HL-60/S4 (cell line): ENCODE measurements around the gene PARP16.
"Not testable (repeated sequence)": the region's sequence is repeated elsewhere in the genome, so short reads cannot be mapped to it uniquely, and the experiment has no call there.

ENCODE experiments used
- in situ Hi-C: fragments of 300-500 bp; cut with MboI; formaldehyde crosslinking; loops from 2 replicates; pipeline ENCODE4 v1.14.3; 2022; ENCODE audit warnings: low sequenced_read_pairs

PARP16 gene

DNA sequence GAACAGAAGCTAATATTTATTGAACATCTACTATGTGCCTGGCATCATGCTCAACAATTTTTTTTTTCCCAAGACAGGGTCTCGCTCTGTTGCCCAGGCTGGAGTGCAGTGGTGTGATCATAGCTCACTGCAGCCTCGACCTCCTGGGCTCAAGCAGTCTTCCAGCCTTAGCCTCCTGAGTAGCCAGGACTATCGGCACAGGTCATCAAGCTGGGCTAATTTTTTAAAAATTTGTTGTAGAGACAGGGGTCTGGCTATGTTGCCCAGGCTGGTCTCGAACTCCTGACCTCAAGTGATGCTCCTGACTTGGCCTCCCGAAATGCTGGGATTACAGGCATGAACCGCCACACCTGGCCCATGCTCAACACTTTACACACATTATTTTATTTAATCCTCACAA is 39.7 kb downstream of the PARP16 start:
- in situ Hi-C loops: no loop called here

DNA sequence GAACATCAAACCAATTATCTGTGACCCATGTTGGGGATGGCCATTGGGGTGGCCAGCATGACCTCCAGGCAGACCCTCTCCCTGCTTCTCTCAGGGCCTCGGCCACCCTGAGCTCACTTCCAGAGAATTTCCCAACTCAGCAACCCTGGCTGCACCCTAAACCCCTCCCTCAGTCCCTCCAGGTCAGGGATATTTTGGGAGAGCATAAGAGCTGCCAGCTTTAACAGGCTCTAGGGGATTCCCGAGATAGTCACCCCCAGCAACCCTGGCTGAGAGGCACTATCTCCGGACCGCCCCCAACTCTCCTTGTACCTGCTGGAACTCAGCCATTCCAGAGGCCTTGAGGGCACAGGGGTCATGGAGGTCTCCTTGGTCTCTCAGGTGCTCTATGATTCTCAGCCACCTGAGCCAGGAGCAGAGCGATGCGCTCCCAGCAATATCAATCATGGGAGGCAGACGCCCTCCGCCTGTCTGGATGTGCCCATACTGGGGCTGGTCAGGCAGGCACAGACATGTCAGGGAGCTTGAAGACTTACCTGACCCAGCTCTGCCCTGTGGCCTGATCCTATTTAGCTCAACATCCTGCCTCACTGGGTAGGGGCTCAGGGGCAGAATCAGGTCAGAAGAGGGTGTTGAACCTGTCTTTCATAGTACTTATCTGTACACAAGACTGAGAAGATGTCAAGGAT is 40.5 kb downstream of the PARP16 start:
- in situ Hi-C loops: no loop called here

DNA sequence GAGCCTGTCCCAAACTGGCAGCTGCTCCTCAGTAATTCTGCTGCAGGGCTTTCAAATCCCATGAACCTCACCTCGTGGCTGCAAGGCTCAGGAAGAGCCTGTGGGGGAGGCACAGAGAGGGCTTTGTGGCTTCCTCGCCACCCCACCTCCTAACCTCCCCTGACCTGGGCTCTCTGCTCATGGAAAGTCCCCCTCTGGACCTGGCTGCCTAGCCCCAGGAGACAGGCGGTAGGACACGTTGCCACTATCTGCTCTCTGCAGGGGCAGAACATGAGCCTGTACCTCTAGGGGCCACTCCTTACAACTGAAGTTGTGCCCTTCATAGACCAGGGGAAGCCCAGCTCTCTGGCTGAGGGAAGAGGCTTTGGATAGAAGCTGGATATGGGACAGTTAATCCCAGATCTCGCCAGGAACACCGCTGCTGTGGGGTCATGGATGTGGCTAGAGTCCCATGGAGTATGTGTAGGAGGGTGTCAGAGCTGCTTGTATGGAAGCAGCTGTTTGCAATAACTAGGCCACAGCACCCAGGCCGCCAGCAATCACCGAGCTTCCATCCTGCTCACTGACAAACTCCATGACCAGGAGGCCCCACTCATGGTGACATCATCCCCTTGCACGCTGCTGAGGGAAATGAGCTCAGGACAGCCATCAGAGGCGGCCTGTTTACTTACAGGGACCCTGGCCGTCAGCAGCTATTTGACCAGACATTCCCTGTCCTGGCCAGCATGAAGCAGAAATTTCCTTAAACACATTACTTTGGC is 41.4 kb downstream of the PARP16 start:
- in situ Hi-C loops: no loop called here

DNA sequence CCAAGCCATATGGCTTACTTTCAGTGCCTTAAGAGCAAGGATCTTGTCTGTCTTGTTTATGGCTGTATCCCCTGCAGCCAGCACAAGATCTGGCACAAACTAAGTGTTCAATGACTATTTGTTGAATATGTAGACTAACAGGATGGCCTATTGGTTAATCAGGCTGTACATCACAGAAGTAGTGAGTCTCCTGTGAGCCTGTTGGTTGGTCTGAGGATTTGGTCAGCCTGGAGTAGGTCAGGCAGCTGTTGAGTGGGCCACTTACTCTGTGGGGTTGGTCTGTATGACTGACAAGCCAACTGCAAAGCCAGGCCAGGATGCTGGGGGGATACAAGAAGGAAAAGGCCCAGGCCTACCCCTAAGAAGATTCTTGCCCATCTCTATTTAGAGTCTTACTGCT is 42.0 kb downstream of the PARP16 start:
- in situ Hi-C loops: no loop called here

DNA sequence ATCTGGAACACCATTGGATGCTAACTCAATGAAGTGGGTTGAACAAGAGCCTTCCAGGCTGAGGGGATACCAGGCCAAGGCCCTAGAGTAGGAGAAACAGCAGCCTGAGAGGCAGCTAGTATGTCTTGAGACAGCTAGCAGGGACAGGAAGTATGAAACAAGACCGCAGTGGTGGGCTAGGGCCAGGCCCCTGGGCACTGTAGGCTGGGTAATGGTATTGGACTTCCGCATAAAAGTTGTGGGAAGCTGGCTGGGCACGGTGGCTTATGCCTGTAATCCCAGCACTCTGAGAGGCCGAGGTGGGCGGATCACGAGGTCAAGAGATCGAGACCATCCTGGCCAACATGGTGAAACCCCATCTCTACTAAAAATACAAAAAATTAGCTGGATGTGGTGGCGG is 50.2 kb downstream of the PARP16 start:
- in situ Hi-C loops: not testable (repeated sequence)

DNA sequence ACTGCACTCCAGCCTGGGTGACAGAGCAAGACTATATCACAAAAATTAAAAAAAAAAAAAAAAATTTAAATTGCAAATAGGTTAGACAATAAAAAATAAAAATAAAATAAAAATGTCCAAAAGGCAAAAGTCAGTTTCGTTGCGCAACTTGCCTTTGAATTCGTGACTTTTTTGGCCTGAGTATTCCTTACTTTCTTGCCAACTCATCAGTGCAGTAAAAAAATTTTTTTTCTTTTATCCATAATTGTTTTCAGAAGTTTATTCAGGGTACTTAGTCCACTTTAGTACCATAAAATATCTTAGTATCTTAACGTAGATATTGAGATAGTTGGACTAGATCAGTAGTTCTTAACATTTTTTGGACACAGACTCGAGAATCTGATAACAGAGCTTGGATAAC is 53.0 kb downstream of the PARP16 start:
- in situ Hi-C loops: no loop called here

DNA sequence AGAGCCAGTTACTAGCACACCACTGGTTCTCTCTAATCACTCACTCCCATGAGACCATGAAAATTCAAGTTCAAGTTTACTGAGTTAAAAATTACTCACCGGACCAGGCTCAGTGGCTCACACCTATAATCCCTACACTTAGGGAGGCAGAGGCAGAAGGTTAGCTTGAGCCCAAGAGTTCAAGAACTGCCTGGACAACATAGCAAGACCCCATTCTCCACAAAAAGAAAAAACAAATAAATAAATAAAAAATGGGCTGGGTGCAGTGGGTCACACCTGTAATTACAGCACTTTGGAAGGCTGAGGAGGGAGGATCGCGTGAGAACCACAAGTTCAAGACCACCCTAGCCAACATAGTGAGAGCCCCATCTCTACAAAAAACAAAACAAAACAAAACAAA is 54.2 kb downstream of the PARP16 start:
- in situ Hi-C loops: no loop called here

DNA sequence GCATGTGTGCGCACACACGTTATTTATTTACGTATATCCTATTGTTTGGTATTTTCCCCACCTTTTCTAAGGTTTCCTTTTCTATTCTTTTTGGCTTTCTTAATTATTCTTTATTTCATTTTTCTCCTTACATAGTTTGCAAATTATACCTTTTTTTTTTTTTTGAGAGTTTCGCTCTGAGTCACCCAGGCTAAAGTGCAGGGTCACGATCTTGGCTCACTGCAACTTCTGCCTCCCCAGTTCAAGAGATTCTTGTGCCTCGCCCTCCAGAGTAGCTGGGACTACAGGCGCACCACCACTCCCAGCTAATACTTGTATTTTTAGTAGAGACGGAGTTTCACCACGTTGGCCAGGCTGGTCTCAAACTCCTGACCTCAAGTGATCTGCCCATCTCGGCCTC is 55.4 kb downstream of the PARP16 start:
- in situ Hi-C loops: no loop called here

DNA sequence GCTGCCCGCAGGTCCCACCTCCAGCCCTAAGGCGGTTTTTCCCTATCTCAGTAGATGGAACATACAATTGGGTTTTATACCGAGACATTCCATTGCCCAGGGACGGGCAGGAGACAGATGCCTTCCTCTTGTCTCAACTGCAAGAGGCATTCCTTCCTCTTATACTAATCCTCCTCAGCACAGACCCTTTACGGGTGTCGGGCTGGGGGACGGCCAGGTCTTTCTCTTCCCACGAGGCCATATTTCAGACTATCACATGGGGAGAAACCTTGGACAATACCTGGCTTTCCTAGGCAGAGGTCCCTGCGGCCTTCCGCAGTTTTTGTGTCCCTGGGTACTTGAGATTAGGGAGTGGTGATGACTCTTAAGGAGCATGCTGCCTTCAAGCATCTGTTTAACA is 59.8 kb downstream of the PARP16 start:
- in situ Hi-C loops: not testable (repeated sequence)

DNA sequence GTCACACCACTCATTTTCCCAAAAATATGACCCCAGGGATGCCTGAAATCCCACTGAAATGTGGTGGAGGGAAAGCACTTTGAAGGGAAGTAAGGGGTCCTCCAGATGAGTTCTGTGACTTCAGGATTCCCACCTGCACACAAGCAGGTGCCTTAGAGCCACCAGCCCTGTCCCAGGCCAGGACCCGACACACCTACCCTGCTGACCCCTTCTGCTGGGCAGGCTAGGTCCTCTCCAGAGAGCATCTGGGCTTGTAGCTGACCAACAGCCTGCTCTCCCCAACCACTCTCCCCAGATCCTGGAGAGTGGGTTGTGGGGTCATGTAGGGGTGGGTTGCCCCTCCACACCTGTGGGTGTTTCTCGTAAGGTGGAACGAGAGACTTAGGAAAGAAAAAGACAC is 60.5 kb downstream of the PARP16 start:
- in situ Hi-C loops: no loop called here

DNA sequence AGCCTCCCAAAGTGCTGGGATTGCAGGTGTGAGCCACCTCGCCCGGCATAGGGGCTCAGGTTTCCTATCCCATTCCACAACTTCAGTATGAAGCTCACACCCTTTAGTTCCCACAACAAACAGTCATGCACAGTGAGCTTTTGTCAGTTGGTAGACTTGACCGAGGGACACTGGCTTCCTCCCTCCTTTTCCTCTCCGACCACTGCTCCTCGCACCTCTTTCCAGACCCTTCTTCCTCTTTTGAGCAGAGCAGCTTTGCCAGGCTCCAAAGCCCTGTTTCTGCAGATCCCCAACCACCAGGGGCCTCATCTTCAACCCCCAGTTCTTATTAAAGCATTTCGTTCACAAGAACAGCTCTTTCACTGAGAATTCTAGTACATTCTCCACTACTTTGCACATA is 62.7 kb downstream of the PARP16 start:
- in situ Hi-C loops: no loop called here

DNA sequence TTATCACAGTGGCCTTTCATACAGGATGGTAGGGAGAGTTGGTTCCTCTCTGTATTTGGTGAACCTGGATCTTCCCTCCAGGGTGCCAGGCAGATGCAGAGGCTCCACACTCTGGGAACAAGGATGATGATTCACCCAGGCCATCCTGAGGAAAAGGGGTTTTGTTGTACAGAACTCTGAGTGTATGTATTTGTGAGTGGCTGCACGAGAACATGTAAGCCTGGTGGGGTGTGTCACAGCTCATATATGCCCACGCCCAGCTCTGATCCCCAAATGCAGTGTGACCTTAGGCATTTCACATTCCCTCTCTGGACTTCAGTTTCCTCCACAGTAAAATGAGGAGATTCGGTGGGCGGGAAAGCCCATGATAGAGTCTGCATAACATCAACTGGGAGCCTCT is 63.8 kb downstream of the PARP16 start:
- in situ Hi-C loops: no loop called here

DNA sequence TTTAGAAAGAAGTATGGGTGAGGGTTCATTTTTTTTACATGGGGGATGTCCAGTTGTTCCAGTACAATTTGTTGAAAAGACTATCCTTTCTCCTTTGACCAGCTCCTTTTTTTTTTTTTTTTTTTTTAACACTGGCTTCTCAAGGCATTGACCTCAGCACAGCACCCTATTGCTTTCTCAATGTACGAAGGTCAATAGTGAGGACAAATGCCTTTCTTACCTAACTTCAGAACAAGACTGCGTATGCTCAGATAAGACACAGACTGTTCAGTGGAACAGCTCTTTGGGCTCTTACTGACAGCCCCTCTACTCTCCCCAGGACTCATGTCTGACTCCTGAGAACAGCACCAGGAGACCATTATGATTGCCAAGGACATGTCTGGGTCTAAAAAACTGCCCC is 65.0 kb downstream of the PARP16 start:
- in situ Hi-C loops: no loop called here

DNA sequence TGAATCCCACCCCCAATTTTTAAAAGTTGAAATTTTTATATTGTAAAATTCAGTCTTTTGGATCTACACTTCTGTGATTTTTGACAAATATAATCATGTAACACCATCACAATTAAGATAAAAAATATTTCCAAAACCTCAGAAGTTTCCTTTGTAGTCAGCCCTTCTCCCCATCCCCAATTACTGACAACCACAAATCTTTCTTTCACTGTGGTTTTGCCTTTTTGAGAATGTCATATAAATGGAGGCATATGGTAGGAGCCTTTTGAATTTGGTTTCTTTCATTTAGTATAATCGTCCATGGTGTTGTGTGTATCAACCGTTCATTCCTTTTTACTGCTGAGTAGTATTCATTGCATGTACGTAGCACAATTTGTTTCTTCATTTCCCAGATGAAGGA is 67.5 kb downstream of the PARP16 start:
- in situ Hi-C loops: no loop called here

DNA sequence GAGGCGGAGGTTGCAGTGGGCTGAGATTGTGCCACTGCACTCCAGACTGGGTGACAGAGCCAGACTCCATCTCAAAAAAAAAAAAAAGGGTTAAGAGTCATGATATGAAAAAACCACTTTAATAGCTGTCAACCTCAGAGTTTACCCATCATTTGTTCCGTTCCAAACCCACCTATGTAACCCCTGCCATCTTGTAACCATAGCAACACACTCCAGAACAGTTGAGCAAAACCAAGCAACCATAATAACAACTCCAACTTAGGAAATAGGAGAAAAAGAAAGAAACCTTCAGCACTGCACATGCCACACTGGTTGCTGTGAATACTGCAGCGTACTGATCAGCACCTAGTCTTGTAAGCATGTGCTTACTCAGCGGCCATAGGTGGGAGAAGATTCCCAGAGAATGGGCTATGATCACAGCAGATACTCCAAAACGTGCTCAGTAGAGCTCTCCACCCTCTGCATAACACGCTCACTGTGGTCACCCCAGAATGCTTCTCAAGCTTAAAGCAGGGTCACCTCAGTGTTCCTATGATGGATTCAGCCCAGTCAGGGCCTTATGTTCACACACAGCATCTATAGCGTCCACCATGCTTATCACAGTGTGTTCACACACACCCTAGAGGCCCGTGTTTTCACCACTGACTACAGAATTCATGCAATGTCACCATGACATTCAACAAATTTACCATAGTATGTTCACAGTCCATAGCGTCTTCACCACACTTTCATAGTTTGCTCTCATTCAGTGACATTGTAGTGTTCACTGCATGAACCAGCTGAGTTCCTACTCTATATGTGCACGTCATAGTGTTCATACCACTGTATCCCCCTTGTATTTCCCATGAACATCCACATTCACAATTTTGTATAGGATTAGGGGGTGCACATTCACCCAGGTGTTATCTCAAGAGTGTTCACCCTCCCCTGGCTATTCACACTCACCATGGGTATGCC is 68.9 kb downstream of the PARP16 start:
- in situ Hi-C loops: no loop called here

DNA sequence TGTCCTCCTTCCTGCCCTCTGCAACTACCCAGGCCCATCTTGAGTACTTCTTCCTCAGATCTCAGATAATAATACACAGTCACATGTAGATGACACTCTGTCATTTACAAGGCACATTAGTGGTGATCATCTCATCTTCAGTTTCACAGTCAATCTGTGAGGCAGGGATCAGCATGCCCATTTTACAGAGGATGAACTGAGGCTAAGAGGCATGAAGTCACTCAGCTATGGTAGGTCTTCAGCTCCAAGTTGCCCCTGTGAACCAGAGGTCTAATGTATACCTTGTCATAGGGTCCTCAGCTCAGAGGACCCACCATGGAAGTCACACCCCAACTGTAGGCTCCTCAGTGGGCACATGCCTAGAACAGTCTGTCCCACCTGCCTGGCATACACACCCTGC is 71.2 kb downstream of the PARP16 start:
- in situ Hi-C loops: no loop called here

DNA sequence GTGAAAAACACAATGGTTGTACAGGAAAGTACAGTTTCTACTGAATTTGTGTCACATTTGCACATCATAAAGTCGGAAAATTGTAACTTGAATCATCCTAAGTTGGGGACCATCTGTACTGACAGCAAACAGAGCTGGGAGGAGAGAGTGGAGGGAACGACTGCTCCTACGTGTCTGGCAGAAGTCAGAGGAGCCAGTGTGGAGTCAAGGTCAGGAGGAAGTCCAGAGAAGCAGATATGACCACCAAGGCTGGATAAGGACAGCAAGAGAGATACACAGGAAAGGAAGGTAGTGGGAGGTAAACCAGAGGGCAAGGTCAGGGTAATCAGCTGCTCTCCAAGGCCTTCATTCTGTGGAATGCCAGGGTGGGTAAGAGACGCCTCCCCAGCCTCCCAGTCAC is 72.7 kb downstream of the PARP16 start:
- in situ Hi-C loops: no loop called here

DNA sequence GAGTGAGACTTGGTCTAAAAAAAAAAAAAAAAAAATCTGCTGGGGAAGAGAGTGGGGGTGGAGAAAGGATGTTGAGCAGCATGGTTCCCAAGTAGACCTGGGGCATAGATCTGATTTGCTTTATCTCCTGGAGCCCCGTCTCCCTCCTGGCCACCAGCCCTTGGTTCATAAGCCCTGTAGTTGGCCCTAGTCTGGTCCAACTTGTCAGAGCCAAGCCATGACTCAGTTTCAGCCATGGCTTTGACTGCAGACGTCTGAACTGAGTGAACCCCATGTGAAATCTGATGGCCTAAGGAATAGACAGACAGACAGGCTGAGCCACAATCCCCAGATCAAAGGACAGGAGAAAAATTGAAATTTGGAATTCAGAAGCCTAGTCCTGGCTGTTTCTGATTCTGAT is 73.4 kb downstream of the PARP16 start:
- in situ Hi-C loops: no loop called here

DNA sequence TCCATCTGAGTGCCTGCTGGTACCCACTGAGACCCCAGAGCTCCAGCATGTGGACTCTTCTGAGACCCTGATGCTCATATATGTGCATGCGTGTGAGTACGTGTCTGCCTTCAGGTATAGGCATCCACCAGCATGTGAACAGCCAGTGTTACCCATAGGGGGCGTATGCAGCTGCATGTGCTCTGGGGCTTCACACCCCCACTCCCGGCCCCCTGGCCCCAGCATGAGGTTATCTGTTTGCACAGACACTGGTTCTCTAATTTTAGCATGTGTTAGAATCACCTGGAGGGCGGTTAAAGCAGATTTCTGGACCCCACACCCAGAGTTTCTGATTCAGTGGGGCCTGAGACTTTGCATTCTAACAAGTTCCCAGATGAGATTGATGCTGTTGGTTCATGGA is 74.6 kb downstream of the PARP16 start:
- in situ Hi-C loops: no loop called here

DNA sequence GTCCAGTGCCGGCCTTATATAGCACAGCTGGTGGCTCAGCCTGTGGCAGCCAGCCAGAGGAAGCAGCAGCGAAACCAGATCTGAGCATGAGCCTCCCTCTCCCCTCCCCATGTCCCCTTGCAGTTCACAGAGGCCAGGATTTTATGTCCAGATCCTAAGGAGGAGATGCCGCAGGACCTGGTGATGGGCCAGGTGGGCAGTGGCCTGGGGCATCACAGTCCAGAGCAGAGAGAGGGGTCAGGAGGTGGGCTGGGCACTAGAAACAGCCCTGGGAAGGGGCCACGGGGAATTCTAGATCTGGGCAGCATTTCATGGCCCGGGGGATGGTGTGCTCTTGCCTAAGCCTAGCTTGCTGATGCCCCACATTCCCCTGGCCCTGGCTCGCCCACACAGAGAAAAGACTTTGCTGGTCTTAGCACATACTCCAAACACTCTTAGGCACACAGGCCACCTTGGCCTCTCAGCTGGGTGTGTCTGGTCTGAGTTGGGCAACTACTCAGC is 75.2 kb downstream of the PARP16 start:
- in situ Hi-C loops: no loop called here

DNA sequence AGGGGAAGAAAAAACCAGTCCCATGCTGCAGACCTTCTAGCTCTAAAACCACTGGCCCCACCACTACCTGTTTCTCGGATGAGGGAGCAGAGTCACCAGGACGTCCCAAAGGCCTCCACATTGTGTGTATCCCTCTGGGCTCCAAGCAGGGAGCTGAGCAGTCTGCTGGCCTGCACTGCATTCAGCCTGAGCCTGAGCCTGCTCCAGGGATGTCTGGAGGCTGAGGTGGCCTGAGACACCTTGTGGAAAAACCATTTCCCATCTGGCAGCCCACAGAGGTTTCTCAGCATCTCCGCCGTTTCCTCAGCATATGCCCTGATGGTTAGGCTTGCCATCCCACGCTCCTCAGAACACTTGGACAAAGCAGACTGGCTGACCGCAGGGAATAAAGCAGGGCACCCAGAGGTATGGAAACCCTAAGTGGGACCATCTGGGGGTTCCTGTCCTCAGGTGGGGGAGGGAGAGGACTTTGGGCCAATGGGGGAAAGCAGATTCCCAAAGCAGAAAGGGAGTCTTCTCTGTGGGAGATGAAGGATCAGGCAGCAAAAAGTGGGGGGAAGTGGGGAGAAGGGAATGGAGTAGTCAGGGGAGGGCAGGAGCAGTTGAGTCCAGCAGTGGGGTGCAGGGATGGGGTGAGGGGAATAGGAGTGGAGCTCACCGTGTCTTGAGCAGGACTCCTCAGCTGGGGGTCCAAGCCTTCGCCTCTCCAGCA is 75.8 kb downstream of the PARP16 start, which contains the start of gene CILP:
TSS of gene CILP (minus strand) at position 704 of the 712 bp plus-strand sequence. CDS start 1,718 bp downstream, outside the sequence.
- in situ Hi-C loops: no loop called here
